HG03457 (cell line): ENCODE results near the gene DLGAP1.

Experiments used
- ATAC-seq: cut with Tn5 transposase; IDR thresholded peaks from one replicate; pipeline ENCODE4 v1.9.1; 2021; ENCODE audit warnings: moderate number of reproducible peaks; ENCODE audit not compliant: unreplicated experiment

The DLGAP1 gene

GRCh38 chr18:3832025-3832638 lies 623.0 kb downstream of the DLGAP1 start:
- ATAC-seq: no peak

GRCh38 chr18:3830604-3831003 lies 624.5 kb downstream of the DLGAP1 start:
- no peak for ATAC-seq

DNA sequence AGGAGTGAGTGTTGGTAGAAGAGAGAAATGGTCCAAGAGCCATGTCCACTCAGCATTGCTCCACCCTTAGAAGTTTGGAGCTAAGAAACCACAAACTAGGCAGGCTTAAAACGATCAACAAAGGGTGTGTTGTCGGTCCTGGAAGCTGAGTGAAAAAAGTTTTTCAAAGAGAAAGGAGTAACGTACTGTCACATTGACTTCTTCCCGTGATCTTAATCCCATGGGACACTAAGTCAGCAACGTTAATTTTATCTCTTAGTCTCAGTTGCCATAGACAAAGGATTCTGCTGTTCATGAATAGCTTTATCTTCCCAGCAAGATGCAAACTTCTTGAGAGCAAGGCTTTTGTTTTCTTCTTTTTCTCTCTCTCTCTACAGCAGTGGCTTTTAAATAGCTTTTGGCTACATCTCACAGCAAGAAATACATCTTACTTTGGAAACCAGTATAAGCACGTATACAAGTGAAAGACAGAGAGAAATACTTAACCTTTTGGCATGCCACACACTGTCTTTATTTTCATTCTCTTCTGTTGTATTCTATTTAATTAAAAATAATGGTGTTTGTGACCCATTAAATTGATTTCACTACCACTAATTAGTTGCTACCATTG lies 627.8 kb downstream of the DLGAP1 start:
- ATAC-seq: no peak

DNA sequence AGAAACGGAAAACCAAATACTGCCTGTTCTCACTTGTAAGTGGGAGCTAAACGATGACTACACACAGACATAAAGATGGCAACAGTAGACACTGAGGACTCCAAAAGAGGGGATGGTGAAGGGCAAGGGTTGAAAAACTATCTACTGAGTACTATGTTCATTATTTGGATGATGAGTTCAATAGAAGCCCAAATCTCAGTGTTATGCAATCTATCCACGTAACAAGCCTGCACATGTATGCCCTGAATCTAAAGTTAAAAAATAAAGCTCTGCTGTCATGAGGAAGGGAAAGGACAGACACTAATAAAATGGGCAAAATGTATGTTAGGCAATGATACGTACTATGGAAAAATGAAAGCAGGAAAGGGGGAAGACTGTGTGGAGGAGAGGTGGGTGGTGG lies 629.1 kb downstream of the DLGAP1 start:
- no peak for ATAC-seq

DNA sequence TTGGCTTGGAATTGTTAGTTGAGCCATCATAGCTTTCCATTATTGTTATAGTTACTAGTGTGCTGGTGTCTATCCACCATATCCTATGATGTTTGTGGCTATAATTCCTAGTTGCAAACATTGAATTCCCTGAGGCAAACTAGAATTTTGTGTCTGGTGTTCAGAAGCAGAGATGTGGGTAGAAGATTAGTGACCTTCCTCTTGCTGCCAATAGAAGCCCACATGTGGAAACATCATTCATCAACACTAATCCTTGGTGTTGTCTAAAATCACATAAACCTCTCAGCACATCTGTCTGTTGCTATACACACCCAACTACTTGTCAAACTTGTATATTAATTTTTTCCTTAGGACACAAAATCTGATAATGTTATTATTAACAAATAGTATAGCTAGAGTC lies 631.0 kb downstream of the DLGAP1 start:
- ATAC-seq: no peak

DNA sequence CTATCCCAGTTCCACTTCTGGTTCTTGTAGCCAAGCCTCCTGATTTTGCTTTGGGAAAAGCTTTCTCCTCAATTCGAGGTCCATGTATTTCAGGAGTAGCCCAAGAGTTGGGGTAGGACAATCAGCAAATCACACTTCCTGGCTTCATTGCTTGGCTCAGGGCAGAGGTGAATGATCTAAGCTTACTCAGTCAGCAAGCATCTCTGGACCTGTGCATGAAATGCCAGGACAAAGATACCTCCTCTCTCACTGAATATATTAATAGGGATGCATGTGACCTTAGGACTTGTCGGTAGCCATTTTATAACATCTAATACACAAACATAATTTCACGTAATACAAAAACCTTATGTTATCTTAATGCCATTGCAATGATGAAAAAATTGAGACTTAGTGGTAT lies 632.0 kb downstream of the DLGAP1 start:
- ATAC-seq: no peak

DNA sequence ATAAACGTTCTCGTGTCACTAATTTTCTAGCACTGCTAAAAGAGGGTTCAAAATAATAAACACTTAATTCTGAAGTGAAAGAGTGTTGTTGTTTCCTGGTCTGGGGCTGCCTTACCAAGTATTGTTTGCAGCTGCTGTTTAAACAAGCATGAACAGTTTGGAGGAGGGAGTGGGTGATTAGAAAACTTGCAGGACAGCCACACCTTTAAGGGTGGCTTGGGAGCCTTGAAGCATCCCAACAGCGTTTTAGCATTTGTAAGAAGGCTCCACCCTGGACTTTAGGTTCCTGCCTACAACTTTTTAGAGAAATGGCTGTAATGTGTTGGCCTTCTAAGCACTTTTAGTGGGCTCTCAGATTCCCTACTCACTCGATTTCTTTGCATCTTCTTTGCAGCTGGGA lies 633.6 kb downstream of the DLGAP1 start:
- no peak for ATAC-seq

- ATAC-seq: no peak
Observed at GRCh38 chr18:3819961-3820360, 635.1 kb downstream of the DLGAP1 start.

DNA sequence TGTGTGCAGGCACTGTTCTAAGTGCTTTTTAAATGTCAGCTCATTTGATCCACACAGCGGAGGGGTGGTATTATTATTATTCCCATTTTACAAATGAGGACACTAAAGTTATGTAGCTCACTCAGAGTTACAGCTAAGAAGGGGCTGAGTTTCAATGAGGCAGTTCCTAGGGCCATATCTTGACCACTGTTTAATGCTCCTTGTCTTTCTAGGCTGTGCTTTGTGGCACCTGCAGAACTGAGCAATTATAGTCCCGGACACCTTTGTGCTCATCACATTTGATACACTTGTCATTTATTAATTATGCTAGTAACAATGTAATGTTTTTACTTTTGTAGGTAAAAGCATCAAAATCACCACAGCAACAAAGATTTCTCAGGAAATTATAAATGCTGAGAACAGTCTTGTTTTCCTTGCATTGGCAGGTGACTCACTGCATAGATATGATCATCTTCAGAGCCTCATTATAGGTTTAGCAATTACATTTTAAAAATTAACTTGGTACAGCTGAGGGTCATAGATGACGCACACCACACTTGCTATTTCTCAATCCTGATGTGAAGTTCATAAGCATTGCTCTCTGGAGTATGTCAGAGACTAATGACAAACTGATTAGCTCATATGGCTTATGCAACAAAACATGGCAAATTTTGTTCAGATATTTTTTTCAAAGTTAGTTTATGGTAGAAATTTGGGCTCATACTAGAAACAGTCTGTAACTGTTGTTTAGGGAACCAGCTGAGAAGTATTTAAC lies 638.3 kb downstream of the DLGAP1 start:
- no peak for ATAC-seq

DNA sequence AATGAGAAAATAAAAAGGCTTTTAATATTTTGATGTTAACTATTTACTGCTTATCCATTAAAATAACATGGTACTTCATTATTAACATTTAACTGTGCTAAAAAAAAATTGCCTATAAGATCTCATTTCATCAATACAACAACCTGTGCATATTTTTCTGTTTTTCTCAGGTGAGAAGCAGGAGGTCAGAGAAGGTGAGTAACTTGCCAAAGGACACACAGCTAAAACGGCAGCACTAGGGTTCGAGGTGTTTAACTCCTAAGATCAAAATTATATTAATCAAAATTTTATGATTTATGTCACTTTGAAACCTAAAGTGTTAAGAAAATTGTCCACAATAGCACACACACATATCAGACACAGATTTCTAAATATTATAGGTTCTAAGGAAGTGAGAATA lies 639.1 kb downstream of the DLGAP1 start:
- ATAC-seq: no peak

DNA sequence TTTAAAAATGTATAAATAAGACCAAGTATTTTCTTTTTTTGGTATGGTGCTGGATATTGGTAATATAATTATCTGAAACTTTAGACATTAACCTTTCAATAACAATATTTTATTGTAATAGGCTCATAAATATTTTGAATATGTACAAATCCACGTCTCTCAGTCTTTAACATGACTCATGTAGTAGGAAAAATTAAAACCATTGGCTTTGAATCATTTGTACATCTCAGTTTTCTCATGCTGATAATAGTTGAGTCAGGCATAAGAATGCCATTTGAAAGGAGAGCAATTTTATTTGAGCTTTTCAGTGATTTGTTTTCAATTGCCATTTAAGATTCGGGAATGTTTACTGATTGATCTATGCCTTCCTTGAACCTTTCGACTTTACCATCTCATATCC lies 640.3 kb downstream of the DLGAP1 start:
- ATAC-seq: no peak

DNA sequence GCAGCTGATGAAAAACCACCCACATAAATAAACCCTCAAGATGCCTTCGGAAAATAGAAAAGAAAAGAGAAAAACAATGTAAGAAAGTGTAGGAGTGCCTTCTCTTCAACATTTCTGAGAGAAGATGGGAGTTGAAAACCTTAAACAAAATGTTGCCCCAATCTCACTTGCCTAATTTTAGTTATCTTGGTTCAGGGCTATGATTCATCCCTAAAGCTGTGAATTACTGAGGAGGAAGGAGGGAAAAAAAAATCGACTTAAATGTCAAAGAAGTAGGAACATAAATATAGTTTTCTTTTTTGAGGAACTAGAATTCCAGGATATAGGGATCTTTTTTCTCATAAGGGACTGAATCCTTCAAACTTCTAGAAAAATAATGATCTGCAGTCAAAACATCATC lies 644.8 kb downstream of the DLGAP1 start:
- no peak for ATAC-seq

- ATAC-seq: no peak
Observed at GRCh38 chr18:3808985-3809780, 645.9 kb downstream of the DLGAP1 start.

DNA sequence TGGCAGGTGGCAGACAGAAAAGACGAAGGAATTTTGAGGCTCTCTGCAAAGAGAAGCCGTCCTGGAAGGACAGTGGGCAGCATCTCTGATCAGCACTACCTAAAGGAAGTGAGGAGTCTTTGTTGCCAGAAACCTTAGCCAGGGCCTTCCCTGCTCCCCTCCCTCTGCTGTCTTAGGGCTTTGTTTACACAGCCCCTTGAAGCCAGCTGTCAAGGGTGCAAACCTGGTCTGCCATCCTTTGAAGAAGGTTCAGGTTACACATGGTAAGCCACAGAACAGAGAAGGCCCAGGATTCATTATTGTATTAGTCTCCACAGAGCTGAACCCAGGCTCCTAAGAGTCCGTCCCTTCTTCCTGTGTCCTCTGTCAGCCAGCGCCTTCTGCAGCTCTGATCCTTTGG lies 648.5 kb downstream of the DLGAP1 start:
- no peak for ATAC-seq

DNA sequence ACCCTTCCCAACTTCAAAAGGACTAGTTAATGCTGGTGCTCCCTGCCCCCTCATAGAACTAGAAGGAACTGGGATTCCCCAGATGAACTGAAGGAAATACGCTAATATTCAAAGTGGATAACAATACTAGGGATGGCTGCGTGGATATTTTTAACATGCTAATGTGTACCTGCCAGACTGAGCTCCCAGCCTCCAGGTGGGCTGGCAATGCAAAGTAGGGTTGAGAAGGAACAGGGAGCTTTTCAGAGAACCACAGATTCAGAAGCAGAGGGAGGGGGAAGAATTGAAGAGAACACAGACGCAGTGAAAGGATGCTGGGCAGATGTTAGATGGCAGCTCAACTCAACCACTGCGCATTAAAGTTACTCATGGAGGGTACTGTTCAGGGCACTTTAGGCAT lies 650.8 kb downstream of the DLGAP1 start:
- no peak for ATAC-seq

GRCh38 chr18:3803350-3803749 lies 651.8 kb downstream of the DLGAP1 start:
- no peak for ATAC-seq

- no peak for ATAC-seq
Observed at GRCh38 chr18:3799515-3799914, 655.6 kb downstream of the DLGAP1 start.

GRCh38 chr18:3798032-3798431 lies 657.1 kb downstream of the DLGAP1 start:
- ATAC-seq: no peak

DNA sequence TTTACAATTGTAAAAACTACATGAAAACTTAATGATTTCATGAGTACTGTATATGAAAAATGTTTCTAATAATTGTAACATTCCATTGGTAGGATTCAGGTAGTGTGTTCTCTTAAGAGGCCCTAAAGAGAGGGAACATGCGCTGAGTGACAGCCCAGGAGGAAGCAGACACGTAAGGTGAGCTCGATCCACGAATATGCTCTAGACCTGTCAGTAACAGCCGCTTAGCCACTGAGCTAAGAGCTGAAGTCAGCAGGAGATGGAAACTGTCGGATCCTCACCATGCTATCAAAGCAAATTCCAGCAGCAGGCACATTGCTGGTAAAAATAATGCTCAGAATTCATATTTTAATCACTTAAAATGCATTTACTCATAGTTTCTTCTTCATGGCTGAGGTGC lies 658.7 kb downstream of the DLGAP1 start:
- no peak for ATAC-seq

GRCh38 chr18:3794537-3795348 lies 660.4 kb downstream of the DLGAP1 start:
- ATAC-seq: no peak

DNA sequence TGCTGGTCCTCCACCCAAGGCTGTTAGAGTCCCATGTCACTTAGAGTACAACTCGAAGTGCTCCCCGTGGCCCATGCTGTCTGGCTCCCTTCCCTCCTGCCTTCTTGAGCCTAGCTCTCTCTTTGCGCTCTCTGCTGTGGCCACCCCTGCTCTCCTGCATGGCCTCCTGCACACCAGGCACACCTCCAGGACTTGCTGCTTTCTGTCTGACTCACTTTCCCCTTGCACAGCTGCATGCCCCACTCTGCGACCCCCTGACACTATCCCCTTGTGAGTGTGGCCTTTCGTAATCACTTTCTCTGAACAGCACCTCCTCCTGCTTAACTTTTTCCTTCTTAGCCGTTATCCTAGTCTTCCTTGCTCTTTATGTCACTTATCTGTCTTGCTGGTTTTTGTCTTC lies 661.6 kb downstream of the DLGAP1 start:
- no peak for ATAC-seq
